Ishikawa (cell line): ENCODE results near the gene LRBA.

Source experiments
- CEBPB ChIP-seq: IDR thresholded peaks from 2 replicates; pipeline ENCODE4 v1.6.1; 2012
- CREB1 ChIP-seq: IDR thresholded peaks from 2 replicates; pipeline ENCODE4 v1.6.1; 2012; ENCODE audit warnings: low read depth
- EGR1 ChIP-seq: IDR thresholded peaks from 2 replicates; pipeline ENCODE4 v1.6.1; 2012
- EP300 ChIP-seq: IDR thresholded peaks from 2 replicates; pipeline ENCODE4 v1.6.1; 2012; ENCODE audit warnings: borderline replicate concordance
- FOXM1 ChIP-seq: IDR thresholded peaks from 2 replicates; pipeline ENCODE4 v1.6.1; 2012; ENCODE audit warnings: low read depth, borderline replicate concordance
- MAX ChIP-seq: IDR thresholded peaks from 2 replicates; pipeline ENCODE4 v1.6.1; 2012
- NFIC ChIP-seq: IDR thresholded peaks from 2 replicates; pipeline ENCODE4 v1.6.1; 2012
- RAD21 ChIP-seq: IDR thresholded peaks from 2 replicates; pipeline ENCODE4 v1.6.1; 2012; ENCODE audit warnings: low read depth
- REST ChIP-seq: IDR thresholded peaks from 2 replicates; pipeline ENCODE4 v1.6.1; 2012; ENCODE audit warnings: low read depth, mild to moderate bottlenecking
- TAF1 ChIP-seq: IDR thresholded peaks from 2 replicates; pipeline ENCODE4 v1.6.1; 2012; ENCODE audit warnings: low read depth, mild to moderate bottlenecking
- TCF12 ChIP-seq: IDR thresholded peaks from 2 replicates; pipeline ENCODE4 v1.6.1; 2012; ENCODE audit warnings: low read depth
- TEAD4 ChIP-seq: IDR thresholded peaks from 2 replicates; pipeline ENCODE4 v1.6.1; 2012
- YY1 ChIP-seq: IDR thresholded peaks from 2 replicates; pipeline ENCODE4 v1.6.1; 2012; ENCODE audit warnings: low read depth
- ZBTB7A ChIP-seq: IDR thresholded peaks from 2 replicates; pipeline ENCODE4 v1.6.1; 2012; ENCODE audit warnings: low read depth
- TF ChIP-seq, protein P1 (sequence below): IDR thresholded peaks from 2 replicates; pipeline ENCODE4 v1.6.1; 2012

Gene LRBA

DNA sequence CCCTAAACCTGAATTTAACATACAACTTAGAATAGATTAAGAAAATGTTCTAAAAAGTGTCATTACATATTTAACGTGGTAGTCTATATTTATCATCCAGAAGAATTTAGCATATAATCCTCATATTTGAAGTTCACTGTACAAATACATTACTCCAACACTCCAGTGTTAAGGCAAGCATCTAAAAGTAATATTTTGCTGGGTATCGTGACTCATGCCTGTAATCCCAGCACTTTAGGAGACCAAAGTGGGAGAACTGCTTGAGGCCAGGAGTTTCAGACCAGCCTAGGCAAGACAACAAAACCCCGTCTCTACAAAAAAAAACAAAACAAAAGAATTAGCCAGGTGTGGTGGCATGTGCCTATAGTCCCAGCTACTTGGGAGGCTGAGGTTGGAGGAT lies 24.8 kb downstream of the LRBA start:
- TF ChIP-seq ZBTB7A (no peak), NFIC (no peak), CEBPB (no peak), REST (no peak), TAF1 (no peak), EP300 (no peak), FOXM1 (no peak), CREB1 (no peak), RAD21 (no peak), EGR1 (no peak)
- TF ChIP-seq, protein P1, sequence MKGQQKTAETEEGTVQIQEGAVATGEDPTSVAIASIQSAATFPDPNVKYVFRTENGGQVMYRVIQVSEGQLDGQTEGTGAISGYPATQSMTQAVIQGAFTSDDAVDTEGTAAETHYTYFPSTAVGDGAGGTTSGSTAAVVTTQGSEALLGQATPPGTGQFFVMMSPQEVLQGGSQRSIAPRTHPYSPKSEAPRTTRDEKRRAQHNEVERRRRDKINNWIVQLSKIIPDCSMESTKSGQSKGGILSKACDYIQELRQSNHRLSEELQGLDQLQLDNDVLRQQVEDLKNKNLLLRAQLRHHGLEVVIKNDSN: no peak

DNA sequence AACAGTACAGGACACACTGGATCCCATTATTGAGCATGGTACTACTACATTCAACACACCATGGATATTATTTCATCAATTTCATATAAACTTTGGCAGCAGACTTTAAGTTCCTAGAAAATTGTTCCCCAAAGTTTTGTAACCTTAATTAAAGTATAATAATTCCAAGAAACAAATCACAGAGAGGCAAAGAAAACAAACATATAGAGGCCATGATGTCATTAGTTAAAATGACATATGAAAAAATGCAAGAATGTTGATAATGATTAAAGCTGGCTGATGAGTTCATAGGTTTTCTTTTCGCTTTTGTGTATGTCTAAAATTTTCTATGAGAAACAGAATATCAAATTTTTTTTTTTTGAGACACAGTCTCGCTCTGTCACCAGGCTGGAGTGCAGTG lies 26.8 kb downstream of the LRBA start:
- no peak for TF ChIP-seq CREB1
- TF ChIP-seq, protein P1: no peak
- no peak for TF ChIP-seq TCF12
- TF ChIP-seq REST: no peak
- TF ChIP-seq TEAD4: no peak
- no peak for TF ChIP-seq CEBPB
- no peak for TF ChIP-seq YY1
- TF ChIP-seq EGR1: no peak
- TF ChIP-seq ZBTB7A: no peak
- TF ChIP-seq FOXM1: no peak
- no peak for TF ChIP-seq EP300
- TF ChIP-seq NFIC: no peak
- no peak for TF ChIP-seq MAX
- TF ChIP-seq RAD21: no peak
- TF ChIP-seq TAF1: no peak

DNA sequence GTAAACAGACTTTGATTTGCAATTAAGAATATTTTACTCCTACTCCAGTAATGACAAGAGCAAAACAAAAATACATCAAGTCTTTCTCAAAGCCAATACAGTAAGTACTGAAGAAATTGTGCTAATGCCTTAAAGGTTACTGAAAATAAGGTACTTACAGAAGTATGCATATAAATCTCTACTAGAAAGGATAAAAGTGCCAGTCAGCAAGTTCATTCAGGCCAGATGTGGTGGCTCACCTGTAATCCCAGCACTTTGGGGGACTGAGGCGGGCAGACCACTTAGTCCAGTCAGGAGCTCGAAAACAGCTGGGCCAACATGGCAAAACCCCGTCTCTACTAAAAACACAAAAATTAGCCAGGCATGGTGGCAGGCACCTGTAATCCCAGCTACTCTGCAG lies 27.9 kb downstream of the LRBA start:
- no peak for TF ChIP-seq MAX
- TF ChIP-seq CREB1: no peak
- TF ChIP-seq, protein P1: no peak
- no peak for TF ChIP-seq RAD21
- TF ChIP-seq REST: no peak

- TF ChIP-seq EGR1: no peak
Measured at GRCh38 chr4:150986085-150986484, 29.0 kb downstream of the LRBA start.

DNA sequence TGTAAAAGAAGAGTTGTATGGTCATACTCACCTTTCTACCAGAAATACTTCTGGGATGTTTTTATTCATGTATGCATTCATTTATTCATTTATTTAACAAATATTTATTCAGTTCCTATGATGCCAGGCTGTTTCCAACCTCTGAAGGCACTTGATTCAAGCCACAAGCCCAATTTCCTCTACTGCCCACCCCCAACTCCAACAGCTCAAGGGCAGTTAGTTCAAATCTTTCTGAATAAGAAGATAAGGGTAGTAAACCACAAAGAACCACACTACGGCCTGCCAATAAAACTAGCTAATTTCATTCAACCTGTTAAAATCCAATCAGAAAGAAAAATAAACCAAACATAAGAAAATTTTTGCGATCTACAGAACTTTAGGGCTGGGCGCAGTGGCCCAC lies 31.2 kb downstream of the LRBA start:
- TF ChIP-seq CREB1: no peak
- TF ChIP-seq MAX: no peak
- no peak for TF ChIP-seq TEAD4
- TF ChIP-seq, protein P1: no peak
- no peak for TF ChIP-seq EGR1
- no peak for TF ChIP-seq TCF12
- no peak for TF ChIP-seq RAD21
- no peak for TF ChIP-seq EP300
